NK-92 (cell line): ENCODE results near the gene USH2A.

Experiments
- DNase-seq: peaks from one replicate; lab custom pipeline; 2025; ENCODE audit not compliant: unreplicated experiment; lab: John Stamatoyannopoulos, UW

The USH2A gene

GRCh38 chr1:215652371-215652770, 770.9 kb downstream of the USH2A start:
- no peak for DNase-seq

GRCh38 chr1:215651867-215652266, 771.4 kb downstream of the USH2A start:
- no peak for DNase-seq

- no peak for DNase-seq
Measured at GRCh38 chr1:215650446-215651149, 772.6 kb downstream of the USH2A start.

- no peak for DNase-seq
Measured at GRCh38 chr1:215648957-215649356, 774.3 kb downstream of the USH2A start.

- no peak for DNase-seq
Measured at GRCh38 chr1:215647738-215648137, 775.5 kb downstream of the USH2A start.

- DNase-seq = no peak
Measured at GRCh38 chr1:215645861-215646260, 777.4 kb downstream of the USH2A start.

- no peak for DNase-seq
Measured at GRCh38 chr1:215645182-215645581, 778.1 kb downstream of the USH2A start.

- no peak for DNase-seq
Measured at GRCh38 chr1:215643592-215644321, 779.5 kb downstream of the USH2A start.

- DNase-seq = no peak
Measured at GRCh38 chr1:215640429-215641148, 782.7 kb downstream of the USH2A start.

GRCh38 chr1:215637041-215637573, 786.1 kb downstream of the USH2A start:
- DNase-seq = no peak

- DNase-seq = no peak
Measured at GRCh38 chr1:215636258-215636965, 786.8 kb downstream of the USH2A start.

- no peak for DNase-seq
Measured at GRCh38 chr1:215635827-215636226, 787.4 kb downstream of the USH2A start.

- DNase-seq = no peak
Measured at GRCh38 chr1:215631489-215631888, 791.8 kb downstream of the USH2A start.

- no peak for DNase-seq
Measured at GRCh38 chr1:215631040-215631439, 792.2 kb downstream of the USH2A start.

GRCh38 chr1:215625949-215626348, 797.3 kb downstream of the USH2A start:
- DNase-seq = no peak

GRCh38 chr1:215623162-215623561, 800.1 kb downstream of the USH2A start:
- no peak for DNase-seq

GRCh38 chr1:215617979-215618378, 805.3 kb downstream of the USH2A start:
- DNase-seq = no peak

GRCh38 chr1:215612391-215612790, 810.9 kb downstream of the USH2A start:
- no peak for DNase-seq

GRCh38 chr1:215608646-215609045, 814.6 kb downstream of the USH2A start:
- DNase-seq = no peak

GRCh38 chr1:215607412-215607811, 815.8 kb downstream of the USH2A start:
- DNase-seq = no peak

GRCh38 chr1:215606564-215607168, 816.6 kb downstream of the USH2A start:
- DNase-seq = no peak
